Mucosa of descending colon (tissue), 3 donors: ENCODE data around the gene CLCN2. TPM values are rescaled to one million over a fixed set of nuclear protein-coding genes. Genes with fewer than 3 reads are reported as not detected.

ENCODE experiments used
- ATAC-seq: fragments of 200-7000 bp; cut with Tn5 transposase; one replicate; pipeline ENCODE4 v1.9.1; 2020; ENCODE audit warnings: mild to moderate bottlenecking, moderate library complexity
- DNase-seq, 3 donors: peaks; one replicate each; pipeline ENCODE4 v3.0.0-alpha.2; 2020
- H3K36me3 ChIP-seq: fragments of 200-600 bp; one replicate; pipeline ENCODE4 v1.8.0; 2021; ENCODE audit warnings: low read depth, mild to moderate bottlenecking
- H3K4me1 ChIP-seq: fragments of 200-600 bp; one replicate; pipeline ENCODE4 v1.8.0; 2021; ENCODE audit warnings: low read depth, mild to moderate bottlenecking
- H3K4me3 ChIP-seq: fragments of 200-600 bp; one replicate; pipeline ENCODE4 v1.8.0; 2021; ENCODE audit warnings: mild to moderate bottlenecking
- H3K9me3 ChIP-seq: fragments of 200-600 bp; one replicate; pipeline ENCODE4 v1.8.0; 2021; ENCODE audit warnings: mild to moderate bottlenecking
- intact Hi-C, 2 donors: fragments of 100-400 bp; cut with DNase I in 1 of 2; cut with micrococcal nuclease in 1 of 2; formaldehyde crosslinking; loops; one replicate each; pipeline versions ENCODE4 v1.11.0 to v1.11.1; 2022; cut with DNase I, micrococcal nuclease
- total RNA-seq, 3 donors: library from RNA; stranded (reverse); fragmentation: NEBNext Ultra II Directional in 2 of 3; extraction: Animal tissue kit (Norgen Biotek cat#: 25700) in 2 of 3; gene quantifications; one replicate each; pipeline versions ENCODE4 v1.2.1 to v1.2.4, GENCODE V29; 2021 to 2023
- TF ChIP-seq, protein P1 (sequence below): fragments of 200-600 bp; IDR thresholded peaks from one replicate; pipeline ENCODE4 v1.8.0; 2022; ENCODE audit warnings: antibody characterized with exemption, mild to moderate bottlenecking
- donor health status: DM: no; HTN: no; CAD: no; lungs with moderate emphysema.
- donor health status: DM: no; HTN: no; CAD: no.
- donor health status: DM: no; HTN: yes; CAD: no.

The CLCN2 gene
- total RNA-seq, 3 donors from 2014 or later: 31.1 to 105 (median 72.0) TPM

DNA sequence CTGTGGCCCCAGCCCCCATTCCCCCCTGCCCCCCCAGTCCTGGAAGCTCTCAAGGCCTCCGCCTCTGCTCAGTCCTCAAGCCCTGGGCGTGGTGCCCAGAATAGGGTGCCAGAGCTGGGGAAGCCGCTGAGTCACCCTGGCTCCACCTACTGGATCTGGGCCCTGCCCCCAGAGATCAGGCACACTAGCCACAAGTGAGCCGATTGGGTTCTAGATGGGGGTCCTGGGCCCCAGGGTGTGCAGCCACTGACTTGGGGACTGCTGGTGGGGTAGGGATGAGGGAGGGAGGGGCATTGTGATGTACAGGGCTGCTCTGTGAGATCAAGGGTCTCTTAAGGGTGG is 41.3 kb downstream of the CLCN2 start:
- TF ChIP-seq, protein P1, sequence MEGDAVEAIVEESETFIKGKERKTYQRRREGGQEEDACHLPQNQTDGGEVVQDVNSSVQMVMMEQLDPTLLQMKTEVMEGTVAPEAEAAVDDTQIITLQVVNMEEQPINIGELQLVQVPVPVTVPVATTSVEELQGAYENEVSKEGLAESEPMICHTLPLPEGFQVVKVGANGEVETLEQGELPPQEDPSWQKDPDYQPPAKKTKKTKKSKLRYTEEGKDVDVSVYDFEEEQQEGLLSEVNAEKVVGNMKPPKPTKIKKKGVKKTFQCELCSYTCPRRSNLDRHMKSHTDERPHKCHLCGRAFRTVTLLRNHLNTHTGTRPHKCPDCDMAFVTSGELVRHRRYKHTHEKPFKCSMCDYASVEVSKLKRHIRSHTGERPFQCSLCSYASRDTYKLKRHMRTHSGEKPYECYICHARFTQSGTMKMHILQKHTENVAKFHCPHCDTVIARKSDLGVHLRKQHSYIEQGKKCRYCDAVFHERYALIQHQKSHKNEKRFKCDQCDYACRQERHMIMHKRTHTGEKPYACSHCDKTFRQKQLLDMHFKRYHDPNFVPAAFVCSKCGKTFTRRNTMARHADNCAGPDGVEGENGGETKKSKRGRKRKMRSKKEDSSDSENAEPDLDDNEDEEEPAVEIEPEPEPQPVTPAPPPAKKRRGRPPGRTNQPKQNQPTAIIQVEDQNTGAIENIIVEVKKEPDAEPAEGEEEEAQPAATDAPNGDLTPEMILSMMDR: no peak

DNA sequence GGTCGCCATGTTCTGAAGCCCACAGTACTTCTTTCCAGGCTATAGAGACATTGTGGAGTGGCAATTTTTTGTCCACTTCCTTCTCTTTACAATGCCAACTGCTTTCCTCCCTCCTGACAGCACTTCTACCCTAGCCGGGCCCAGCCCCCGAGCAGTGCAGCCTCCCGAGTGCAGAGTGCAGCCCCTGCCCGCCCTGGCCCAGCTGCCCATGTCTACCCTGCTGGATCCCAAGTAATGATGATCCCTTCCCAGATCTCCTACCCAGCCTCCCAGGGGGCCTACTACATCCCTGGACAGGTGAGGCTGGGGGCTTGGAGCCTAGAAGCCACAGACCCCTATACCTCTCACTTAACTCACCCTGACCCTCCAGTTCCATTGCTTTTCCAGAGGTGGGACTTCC is 44.2 kb downstream of the CLCN2 start:
- TF ChIP-seq, protein P1: no peak
- peaks cover 46% of the 10 kb centered on the region for H3K4me1 ChIP-seq
- H3K9me3 ChIP-seq: no peaks in the 10 kb centered on the region
- DNase-seq (no peak), ATAC-seq (no peak)
- intact Hi-C loops: no loop called here
- H3K4me3 ChIP-seq: no peak overlapping the region
- peaks cover 13% of the 10 kb centered on the region for H3K36me3 ChIP-seq

More for the DNA sequence above, 41.3 kb downstream of the CLCN2 start:
- DNase-seq (peak; percentile 93 to 95 (median 95)), ATAC-seq (peak; percentile 89)
- H3K4me1 ChIP-seq: peaks cover 46% of the 10 kb centered on the region
- peaks cover 41% of the 10 kb centered on the region for H3K36me3 ChIP-seq
- intact Hi-C loops: no loop called here
- no peak overlapping the region for H3K4me3 ChIP-seq
- H3K9me3 ChIP-seq: no peaks in the 10 kb centered on the region

DNA sequence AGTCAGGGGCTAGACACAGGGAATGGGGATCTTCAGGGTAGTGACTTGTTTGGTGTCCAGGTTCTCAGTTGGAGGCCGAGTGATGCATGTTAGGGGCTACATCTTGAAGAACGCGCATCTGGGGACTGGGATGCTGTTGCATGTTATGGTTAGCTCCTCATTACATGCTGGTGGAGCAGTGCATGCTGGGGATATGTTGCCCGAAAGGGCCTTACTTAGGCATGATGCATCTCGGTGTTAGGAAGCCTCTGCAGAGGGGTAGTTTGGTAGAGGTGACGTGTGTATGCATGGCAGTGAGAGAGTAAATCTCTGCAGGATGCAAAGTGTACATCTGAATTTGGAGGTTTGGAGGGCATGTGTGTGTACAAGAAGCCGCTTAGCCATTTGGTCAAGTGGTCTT is 44.6 kb downstream of the CLCN2 start:
- Histone ChIP-seq H3K4me1 (peaks cover 46% of the 10 kb centered on the region), H3K4me3 (no peak overlapping the region), H3K9me3 (no peaks in the 10 kb centered on the region), H3K36me3 (peaks cover 13% of the 10 kb centered on the region)
- intact Hi-C loops: no loop called here
- DNase-seq: no peak
- no peak for ATAC-seq
- TF ChIP-seq, protein P1: no peak

DNA sequence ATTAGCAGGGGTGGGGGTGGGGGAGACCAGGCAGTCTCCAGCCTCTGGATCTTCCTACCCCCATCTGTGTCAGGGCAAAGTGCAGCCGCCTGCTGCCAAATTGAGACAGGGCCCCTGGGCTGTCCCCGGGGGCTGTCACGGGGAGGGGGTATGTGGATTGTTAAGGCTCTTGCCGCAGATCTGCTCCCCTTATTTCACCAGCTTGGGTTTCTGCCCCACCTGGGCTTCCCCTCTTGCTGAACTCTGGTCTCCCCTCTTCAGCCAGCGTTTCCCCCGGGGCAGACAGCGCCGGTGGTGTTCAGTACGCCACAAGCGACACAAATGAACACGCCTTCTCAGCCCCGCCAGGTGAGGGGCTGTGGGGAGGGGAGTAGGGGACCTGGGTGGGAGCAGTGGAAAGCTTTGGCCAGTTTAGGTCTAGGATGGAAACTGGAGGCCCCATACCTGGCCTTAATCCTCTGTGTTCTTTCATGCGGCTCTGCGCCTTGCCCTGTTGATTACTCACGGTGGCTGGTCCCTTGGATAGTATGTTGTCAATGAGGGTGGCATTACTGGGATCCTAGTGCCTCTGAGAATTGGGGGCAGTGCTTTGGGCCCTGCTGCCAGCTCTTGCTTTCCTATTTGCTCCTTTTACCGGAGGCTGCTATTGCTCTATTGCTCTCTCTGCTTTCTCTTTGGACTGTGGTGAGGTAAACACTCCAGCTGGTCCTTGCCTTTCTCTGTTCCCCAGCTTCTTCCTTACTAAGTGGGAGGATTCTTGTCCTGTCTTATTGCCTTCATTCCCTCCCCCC is 45.3 kb downstream of the CLCN2 start:
- peak overlapping the region; percentile 84 for H3K4me3 ChIP-seq
- intact Hi-C loops: no loop called here
- H3K36me3 ChIP-seq: peaks cover 6% of the 10 kb centered on the region
- no peaks in the 10 kb centered on the region for H3K9me3 ChIP-seq
- peaks cover 46% of the 10 kb centered on the region for H3K4me1 ChIP-seq
- ATAC-seq: no peak
- TF ChIP-seq, protein P1: no peak
- DNase-seq: peak in 2 of 3 donors; percentile 32 to 55

DNA sequence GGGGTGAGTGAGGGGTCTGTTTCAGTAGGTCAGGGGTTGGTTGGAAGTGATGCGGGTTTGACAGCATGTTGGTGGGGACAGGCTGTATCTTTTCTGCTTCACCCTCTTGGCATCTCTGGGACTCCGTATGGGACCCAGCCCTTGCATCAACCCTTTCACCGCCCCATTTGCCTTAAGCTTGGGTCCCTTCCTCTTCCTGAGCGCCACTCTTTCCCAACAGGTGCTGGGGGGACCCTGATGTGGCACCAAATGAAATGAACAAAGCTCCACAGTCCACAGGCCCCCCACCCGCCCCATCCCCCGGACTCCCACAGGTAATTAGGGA is 45.9 kb downstream of the CLCN2 start:
- ATAC-seq: peak; percentile 5
- H3K4me1 ChIP-seq: peaks cover 46% of the 10 kb centered on the region
- H3K4me3 ChIP-seq: peak overlapping the region; percentile 84
- no peaks in the 10 kb centered on the region for H3K9me3 ChIP-seq
- peaks cover 4% of the 10 kb centered on the region for H3K36me3 ChIP-seq
- TF ChIP-seq, protein P1: no peak
- DNase-seq: no peak
- intact Hi-C loops: no loop called here
